MM.1S (cell line): ENCODE measurements around the gene NHP2.

Experiments
- DNase-seq: peaks from one replicate; pipeline ENCODE4 v3.0.0-alpha.2; 2015
- H2AFZ ChIP-seq: fragments of 300-600 bp; sonication (generic); 2 replicates; pipeline ENCODE4 v1.6.0; 2016; ENCODE audit warnings: antibody characterized with exemption, low read length
- H3F3A ChIP-seq: fragments of 300-600 bp; sonication (generic); 2 replicates; pipeline ENCODE4 v1.6.1; 2016; ENCODE audit warnings: mild to moderate bottlenecking, antibody characterized with exemption, low read length, moderate library complexity, mixed read lengths; ENCODE audit not compliant: insufficient read depth
- H3K27ac ChIP-seq: fragments of 300-600 bp; sonication (generic); 2 replicates; pipeline ENCODE4 v1.5.1; 2016; ENCODE audit warnings: mild to moderate bottlenecking, low read length
- H3K27me3 ChIP-seq: fragments of 300-600 bp; sonication (generic); replicated peaks from 2 replicates; pipeline ENCODE4 v1.6.0; 2016; ENCODE audit warnings: low read length; ENCODE audit not compliant: insufficient read depth
- H3K36me3 ChIP-seq: fragments of 300-600 bp; sonication (generic); replicated peaks from 2 replicates; pipeline ENCODE4 v1.6.1; 2016; ENCODE audit warnings: mild to moderate bottlenecking, low read length, mixed read lengths; ENCODE audit not compliant: insufficient read depth
- H3K4me1 ChIP-seq: fragments of 300-600 bp; sonication (generic); 2 replicates; pipeline ENCODE4 v1.6.1; 2016; ENCODE audit warnings: low read length, mixed read lengths
- H3K4me2 ChIP-seq: fragments of 300-600 bp; sonication (generic); 2 replicates; pipeline ENCODE4 v1.6.0; 2016; ENCODE audit warnings: low read depth, low read length
- H3K4me3 ChIP-seq: fragments of 300-600 bp; sonication (generic); 2 replicates; pipeline ENCODE4 v1.5.1; 2016; ENCODE audit warnings: low read length, mixed read lengths
- H3K79me2 ChIP-seq: fragments of 300-600 bp; sonication (generic); 2 replicates; pipeline ENCODE4 v1.6.1; 2016; ENCODE audit warnings: mixed run types, low read length, mixed read lengths
- H3K9ac ChIP-seq: fragments of 300-600 bp; sonication (generic); 2 replicates; pipeline ENCODE4 v1.6.1; 2016; ENCODE audit warnings: low read length, mixed read lengths
- H3K9me2 ChIP-seq: fragments of 300-600 bp; sonication (generic); replicated peaks from 2 replicates; pipeline ENCODE4 v1.6.1; 2016; ENCODE audit warnings: mild to moderate bottlenecking, low read length, mixed read lengths; ENCODE audit not compliant: insufficient read depth
- H3K9me3 ChIP-seq: fragments of 300-600 bp; sonication (generic); replicated peaks from 2 replicates; pipeline ENCODE4 v1.6.1; 2016; ENCODE audit warnings: mild to moderate bottlenecking, low read length, mixed read lengths; ENCODE audit not compliant: insufficient read depth
- H4K20me1 ChIP-seq: fragments of 300-600 bp; sonication (generic); 2 replicates; pipeline ENCODE4 v1.6.1; 2016; ENCODE audit warnings: mild to moderate bottlenecking, low read length, moderate library complexity, mixed read lengths; ENCODE audit not compliant: insufficient read depth
- EZH2 ChIP-seq: fragments of 300-600 bp; sonication (generic); optimal IDR thresholded peaks from 2 replicates; pipeline ENCODE3; 2017; ENCODE audit warnings: low read depth, mild to moderate bottlenecking, antibody characterized with exemption, low read length, mixed read lengths
- EZH2phosphoT487 ChIP-seq: fragments of 300-600 bp; sonication (generic); IDR thresholded peaks from 2 replicates; pipeline ENCODE4 v1.6.1; 2018; ENCODE audit warnings: antibody characterized with exemption, low read length
- TF ChIP-seq, protein P1 (sequence below): fragments of 300-600 bp; sonication (generic); IDR thresholded peaks from 2 replicates; pipeline ENCODE4 v1.5.1; 2016; ENCODE audit warnings: antibody characterized with exemption, low read length, mixed read lengths

Gene NHP2

GRCh38 chr5:178126556-178126955 is 27.1 kb downstream of the NHP2 start:
- TF ChIP-seq EZH2phosphoT487 = no peak
- no peak for TF ChIP-seq EZH2
- TF ChIP-seq, protein P1, sequence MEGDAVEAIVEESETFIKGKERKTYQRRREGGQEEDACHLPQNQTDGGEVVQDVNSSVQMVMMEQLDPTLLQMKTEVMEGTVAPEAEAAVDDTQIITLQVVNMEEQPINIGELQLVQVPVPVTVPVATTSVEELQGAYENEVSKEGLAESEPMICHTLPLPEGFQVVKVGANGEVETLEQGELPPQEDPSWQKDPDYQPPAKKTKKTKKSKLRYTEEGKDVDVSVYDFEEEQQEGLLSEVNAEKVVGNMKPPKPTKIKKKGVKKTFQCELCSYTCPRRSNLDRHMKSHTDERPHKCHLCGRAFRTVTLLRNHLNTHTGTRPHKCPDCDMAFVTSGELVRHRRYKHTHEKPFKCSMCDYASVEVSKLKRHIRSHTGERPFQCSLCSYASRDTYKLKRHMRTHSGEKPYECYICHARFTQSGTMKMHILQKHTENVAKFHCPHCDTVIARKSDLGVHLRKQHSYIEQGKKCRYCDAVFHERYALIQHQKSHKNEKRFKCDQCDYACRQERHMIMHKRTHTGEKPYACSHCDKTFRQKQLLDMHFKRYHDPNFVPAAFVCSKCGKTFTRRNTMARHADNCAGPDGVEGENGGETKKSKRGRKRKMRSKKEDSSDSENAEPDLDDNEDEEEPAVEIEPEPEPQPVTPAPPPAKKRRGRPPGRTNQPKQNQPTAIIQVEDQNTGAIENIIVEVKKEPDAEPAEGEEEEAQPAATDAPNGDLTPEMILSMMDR = no peak
- Histone ChIP-seq H3K4me1 (peaks cover 6% of the 10 kb centered on the region), H2AFZ (no peak overlapping the region), H3F3A (0 out of 2 replicates have a peak, but pooled peaks cover under 1% of the 10 kb centered on the region), H3K79me2 (peaks cover 15% of the 10 kb centered on the region), H3K27me3 (no peaks in the 10 kb centered on the region), H3K27ac (no peak overlapping the region), H3K36me3 (no peaks in the 10 kb centered on the region), H3K4me3 (no peak overlapping the region), H3K9me3 (no peaks in the 10 kb centered on the region), H4K20me1 (no peaks in the 10 kb centered on the region), H3K4me2 (no peak overlapping the region), H3K9ac (no peak overlapping the region), H3K9me2 (no peaks in the 10 kb centered on the region)
- DNase-seq = no peak

DNA sequence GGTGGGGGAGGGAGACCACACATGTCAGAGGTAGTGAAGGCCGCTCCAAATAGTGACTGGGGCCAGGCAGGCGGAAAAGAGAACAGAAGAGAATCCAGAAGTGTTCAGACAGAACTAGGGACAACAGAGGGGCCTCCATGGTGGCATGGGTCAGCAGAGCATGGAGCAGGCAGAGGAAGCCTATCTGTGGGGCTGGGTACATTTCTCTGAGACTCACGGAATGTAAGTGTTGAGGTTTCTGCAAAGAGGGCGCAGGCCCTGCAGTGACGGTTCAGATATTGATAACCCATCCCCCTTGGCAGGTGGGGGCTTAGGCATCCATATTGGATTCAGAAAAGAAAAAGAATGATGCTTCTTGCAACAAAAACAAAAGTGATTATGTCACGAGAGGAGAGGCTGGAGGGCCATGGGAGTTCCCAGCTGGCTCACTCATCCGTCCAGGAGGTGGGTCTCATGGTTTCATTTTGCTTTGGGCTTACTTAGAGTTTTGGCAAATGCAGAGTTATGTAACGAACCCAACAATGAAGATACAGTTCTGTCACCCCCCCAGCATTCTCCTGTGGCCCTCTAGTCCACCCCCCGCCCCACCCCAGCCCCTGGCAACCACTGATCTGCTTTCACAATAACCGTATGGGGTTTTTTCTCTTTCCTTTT is 28.3 kb downstream of the NHP2 start:
- H3K9ac ChIP-seq = no peak overlapping the region
- no peak for DNase-seq
- no peak overlapping the region for H3K27ac ChIP-seq
- peaks cover 13% of the 10 kb centered on the region for H3K4me1 ChIP-seq
- no peaks in the 10 kb centered on the region for H3K9me2 ChIP-seq
- no peaks in the 10 kb centered on the region for H3K9me3 ChIP-seq
- no peaks in the 10 kb centered on the region for H3K27me3 ChIP-seq
- H3K4me3 ChIP-seq = no peak overlapping the region
- no peaks in the 10 kb centered on the region for H3K36me3 ChIP-seq
- H3F3A ChIP-seq = 0 out of 2 replicates have a peak, but pooled peaks cover 4% of the 10 kb centered on the region
- no peaks in the 10 kb centered on the region for H4K20me1 ChIP-seq
- H3K79me2 ChIP-seq = peaks cover 9% of the 10 kb centered on the region
- H2AFZ ChIP-seq = no peak overlapping the region
- no peak overlapping the region for H3K4me2 ChIP-seq
- TF ChIP-seq EZH2phosphoT487 (no peak), EZH2 (no peak)
- TF ChIP-seq, protein P1 = no peak

GRCh38 chr5:178123966-178124925 is 29.4 kb downstream of the NHP2 start:
- H3K9ac ChIP-seq = no peak overlapping the region
- H3F3A ChIP-seq = 0 out of 2 replicates have a peak, but pooled peaks cover 4% of the 10 kb centered on the region
- no peaks in the 10 kb centered on the region for H3K9me3 ChIP-seq
- DNase-seq = no peak
- no peak for TF ChIP-seq EZH2
- TF ChIP-seq, protein P1 = no peak
- TF ChIP-seq EZH2phosphoT487 = no peak
- peaks cover 14% of the 10 kb centered on the region for H3K4me1 ChIP-seq
- no peak overlapping the region for H3K27ac ChIP-seq
- H3K36me3 ChIP-seq = no peaks in the 10 kb centered on the region
- no peak overlapping the region for H2AFZ ChIP-seq
- no peaks in the 10 kb centered on the region for H4K20me1 ChIP-seq
- no peak overlapping the region for H3K4me2 ChIP-seq
- no peaks in the 10 kb centered on the region for H3K9me2 ChIP-seq
- H3K27me3 ChIP-seq = no peaks in the 10 kb centered on the region
- no peak overlapping the region for H3K4me3 ChIP-seq
- peaks cover 9% of the 10 kb centered on the region for H3K79me2 ChIP-seq
